ENCODE results near the gene MKLN1. TPM values are rescaled to one million over a fixed set of nuclear protein-coding genes. Genes with fewer than 3 reads are reported as not detected.

The MKLN1 gene
- total and polyA plus RNA-seq, 2 of the 13 experiments (the other 11 are each of a cell fraction or from before 2014, with no cell fraction given), result 33.6 to 43.5 TPM

GRCh38 chr7:131436384-131436783 is 108.7 kb downstream of the MKLN1 start:
- no peak overlapping the region for H3K4me3 ChIP-seq (replicated peaks in 1 of 3; ENCODE audit: insufficient read depth in 1 of 3, low read depth in 2 of 3, low read length in 3 of 3)
- no peak overlapping the region for H2AFZ ChIP-seq (ENCODE audit: low read length)
- no peaks in the 10 kb centered on the region for H3K79me2 ChIP-seq (ENCODE audit: insufficient read depth, low read length)
- H3K9ac ChIP-seq (ENCODE audit: insufficient read depth, low read depth, low read length), result no peak overlapping the region
- in situ Hi-C loops (cut with HindIII; ENCODE audit: extremely low pct_ligation_motif_present, low pct_unique_long_range_greater_than_20kb), result no loop called here
- no peaks in the 10 kb centered on the region for H3K27me3 ChIP-seq (ENCODE audit: control insufficient read depth in 1 of 2, insufficient read depth in 2 of 2, low read length in 2 of 2)
- H3K9me3 ChIP-seq (ENCODE audit: low read length), result no peaks in the 10 kb centered on the region
- no peak for FAIRE-seq
- no TSS peak for BruUV-seq (replicated peaks)
- H3K36me3 ChIP-seq (replicated peaks in 1 of 2; ENCODE audit: control insufficient read depth in 1 of 2, insufficient read depth in 2 of 2, low read length in 2 of 2), result peaks cover 6 to 43% of the 10 kb centered on the region in 2 experiments
- no peak overlapping the region for H3K4me2 ChIP-seq (ENCODE audit: low read depth, low read length)
- CTCF ChIA-PET (ENCODE audit: low intra/inter-chr PET ratio, low total read pairs), result no interaction called here
- POLR2A ChIA-PET, result no interaction called here
- intact Hi-C loops (cut with micrococcal nuclease; ENCODE audit: unreplicated experiment), result no loop called here
- H3K27ac ChIP-seq (ENCODE audit: extremely low read length, insufficient read depth, low read length), result no peak overlapping the region
- H4K20me1 ChIP-seq (ENCODE audit: insufficient read depth, low read length), result no peaks in the 10 kb centered on the region
- TF ChIP-seq MLXIP (CRISPR knock-in tag; IDR thresholded peaks at IDR 0.05; ENCODE audit: borderline replicate concordance) (no peak), CBFB (CRISPR knock-in tag; IDR thresholded peaks at IDR 0.05) (no peak), ZNF280D (CRISPR knock-in tag; IDR thresholded peaks at IDR 0.05) (no peak), CBX1 (IDR thresholded peaks at IDR 0.05; ENCODE audit: low read depth) (no peak), ZFP1 (CRISPR knock-in tag; IDR thresholded peaks at IDR 0.05) (no peak)
- ATAC-seq, result no peak
- no peak for DNase-seq (ENCODE audit: low spot score)
- no peaks in the 10 kb centered on the region for H3K4me1 ChIP-seq (ENCODE audit: insufficient read depth, low read length)
- 97% methylated on average over 3 of the region's 3 CpGs for WGBS (ENCODE audit: low lambda C conversion rate)

Data from HepG2 (cell line).